MM.1S (cell line): ENCODE data around the gene RELN.

Source experiments
- DNase-seq: peaks from one replicate; pipeline ENCODE4 v3.0.0-alpha.2; 2015
- H2AFZ ChIP-seq: fragments of 300-600 bp; sonication (generic); 2 replicates; pipeline ENCODE4 v1.6.0; 2016; ENCODE audit warnings: antibody characterized with exemption, low read length
- H3F3A ChIP-seq: fragments of 300-600 bp; sonication (generic); 2 replicates; pipeline ENCODE4 v1.6.1; 2016; ENCODE audit warnings: mild to moderate bottlenecking, antibody characterized with exemption, low read length, moderate library complexity, mixed read lengths; ENCODE audit not compliant: insufficient read depth
- H3K27ac ChIP-seq: fragments of 300-600 bp; sonication (generic); 2 replicates; pipeline ENCODE4 v1.5.1; 2016; ENCODE audit warnings: mild to moderate bottlenecking, low read length
- H3K27me3 ChIP-seq: fragments of 300-600 bp; sonication (generic); replicated peaks from 2 replicates; pipeline ENCODE4 v1.6.0; 2016; ENCODE audit warnings: low read length; ENCODE audit not compliant: insufficient read depth
- H3K36me3 ChIP-seq: fragments of 300-600 bp; sonication (generic); replicated peaks from 2 replicates; pipeline ENCODE4 v1.6.1; 2016; ENCODE audit warnings: mild to moderate bottlenecking, low read length, mixed read lengths; ENCODE audit not compliant: insufficient read depth
- H3K4me1 ChIP-seq: fragments of 300-600 bp; sonication (generic); 2 replicates; pipeline ENCODE4 v1.6.1; 2016; ENCODE audit warnings: low read length, mixed read lengths
- H3K4me2 ChIP-seq: fragments of 300-600 bp; sonication (generic); 2 replicates; pipeline ENCODE4 v1.6.0; 2016; ENCODE audit warnings: low read depth, low read length
- H3K4me3 ChIP-seq: fragments of 300-600 bp; sonication (generic); 2 replicates; pipeline ENCODE4 v1.5.1; 2016; ENCODE audit warnings: low read length, mixed read lengths
- H3K79me2 ChIP-seq: fragments of 300-600 bp; sonication (generic); 2 replicates; pipeline ENCODE4 v1.6.1; 2016; ENCODE audit warnings: mixed run types, low read length, mixed read lengths
- H3K9ac ChIP-seq: fragments of 300-600 bp; sonication (generic); 2 replicates; pipeline ENCODE4 v1.6.1; 2016; ENCODE audit warnings: low read length, mixed read lengths
- H3K9me2 ChIP-seq: fragments of 300-600 bp; sonication (generic); replicated peaks from 2 replicates; pipeline ENCODE4 v1.6.1; 2016; ENCODE audit warnings: mild to moderate bottlenecking, low read length, mixed read lengths; ENCODE audit not compliant: insufficient read depth
- H3K9me3 ChIP-seq: fragments of 300-600 bp; sonication (generic); replicated peaks from 2 replicates; pipeline ENCODE4 v1.6.1; 2016; ENCODE audit warnings: mild to moderate bottlenecking, low read length, mixed read lengths; ENCODE audit not compliant: insufficient read depth
- H4K20me1 ChIP-seq: fragments of 300-600 bp; sonication (generic); 2 replicates; pipeline ENCODE4 v1.6.1; 2016; ENCODE audit warnings: mild to moderate bottlenecking, low read length, moderate library complexity, mixed read lengths; ENCODE audit not compliant: insufficient read depth
- EZH2 ChIP-seq: fragments of 300-600 bp; sonication (generic); optimal IDR thresholded peaks from 2 replicates; pipeline ENCODE3; 2017; ENCODE audit warnings: low read depth, mild to moderate bottlenecking, antibody characterized with exemption, low read length, mixed read lengths
- EZH2phosphoT487 ChIP-seq: fragments of 300-600 bp; sonication (generic); IDR thresholded peaks from 2 replicates; pipeline ENCODE4 v1.6.1; 2018; ENCODE audit warnings: antibody characterized with exemption, low read length
- TF ChIP-seq, protein P1 (sequence below): fragments of 300-600 bp; sonication (generic); IDR thresholded peaks from 2 replicates; pipeline ENCODE4 v1.5.1; 2016; ENCODE audit warnings: antibody characterized with exemption, low read length, mixed read lengths

Gene RELN

DNA sequence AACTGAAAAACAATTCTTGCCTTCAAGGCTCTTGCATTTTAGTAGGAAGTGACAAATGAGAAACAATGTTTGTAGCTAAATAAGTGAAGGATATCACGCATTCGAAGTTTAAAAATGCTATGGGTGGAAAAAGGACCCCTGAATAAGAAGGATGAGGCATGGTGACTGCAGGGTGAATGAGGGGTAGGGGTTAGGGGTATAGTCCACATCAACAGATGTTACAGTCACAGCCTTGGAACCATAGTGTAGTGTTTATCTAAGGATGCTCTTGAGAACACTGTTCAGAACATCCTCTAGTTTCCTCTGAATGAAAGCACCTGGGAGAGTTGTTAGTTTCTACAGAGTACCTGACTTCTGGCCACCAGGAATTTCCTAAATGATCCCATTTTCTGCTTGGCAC lies 157.0 kb downstream of the RELN start:
- DNase-seq = no peak
- no peak overlapping the region for H3K4me2 ChIP-seq
- no peak overlapping the region for H3K27ac ChIP-seq
- H3K9ac ChIP-seq = no peak overlapping the region
- no peaks in the 10 kb centered on the region for H4K20me1 ChIP-seq
- no peak overlapping the region for H3K4me3 ChIP-seq
- H3K9me3 ChIP-seq = no peaks in the 10 kb centered on the region
- no peak overlapping the region for H2AFZ ChIP-seq
- H3K79me2 ChIP-seq = no peaks in the 10 kb centered on the region
- no peaks in the 10 kb centered on the region for H3F3A ChIP-seq
- H3K9me2 ChIP-seq = no peaks in the 10 kb centered on the region
- TF ChIP-seq EZH2phosphoT487 (no peak), EZH2 (no peak)
- TF ChIP-seq, protein P1, sequence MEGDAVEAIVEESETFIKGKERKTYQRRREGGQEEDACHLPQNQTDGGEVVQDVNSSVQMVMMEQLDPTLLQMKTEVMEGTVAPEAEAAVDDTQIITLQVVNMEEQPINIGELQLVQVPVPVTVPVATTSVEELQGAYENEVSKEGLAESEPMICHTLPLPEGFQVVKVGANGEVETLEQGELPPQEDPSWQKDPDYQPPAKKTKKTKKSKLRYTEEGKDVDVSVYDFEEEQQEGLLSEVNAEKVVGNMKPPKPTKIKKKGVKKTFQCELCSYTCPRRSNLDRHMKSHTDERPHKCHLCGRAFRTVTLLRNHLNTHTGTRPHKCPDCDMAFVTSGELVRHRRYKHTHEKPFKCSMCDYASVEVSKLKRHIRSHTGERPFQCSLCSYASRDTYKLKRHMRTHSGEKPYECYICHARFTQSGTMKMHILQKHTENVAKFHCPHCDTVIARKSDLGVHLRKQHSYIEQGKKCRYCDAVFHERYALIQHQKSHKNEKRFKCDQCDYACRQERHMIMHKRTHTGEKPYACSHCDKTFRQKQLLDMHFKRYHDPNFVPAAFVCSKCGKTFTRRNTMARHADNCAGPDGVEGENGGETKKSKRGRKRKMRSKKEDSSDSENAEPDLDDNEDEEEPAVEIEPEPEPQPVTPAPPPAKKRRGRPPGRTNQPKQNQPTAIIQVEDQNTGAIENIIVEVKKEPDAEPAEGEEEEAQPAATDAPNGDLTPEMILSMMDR = no peak
- no peaks in the 10 kb centered on the region for H3K27me3 ChIP-seq
- no peaks in the 10 kb centered on the region for H3K36me3 ChIP-seq
- H3K4me1 ChIP-seq = peaks cover 9% of the 10 kb centered on the region

DNA sequence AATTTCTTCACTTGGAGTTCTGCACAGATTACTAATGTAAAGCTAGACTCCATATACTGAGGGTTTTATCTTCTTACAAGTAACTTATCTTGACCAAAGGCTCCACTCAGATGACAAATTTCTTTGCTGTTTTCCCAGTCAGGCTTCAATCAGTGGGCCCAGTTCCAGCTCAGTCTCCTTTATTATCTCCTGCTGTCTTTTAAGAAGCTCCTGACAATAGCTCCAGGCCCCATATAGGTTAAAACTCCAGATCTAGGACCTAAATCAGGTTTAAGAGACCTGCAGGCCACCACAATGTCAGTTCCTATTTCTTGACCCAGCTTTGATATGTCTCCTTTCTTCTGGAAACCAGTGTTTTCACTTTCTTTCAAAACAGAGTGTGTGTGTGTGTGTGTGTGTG lies 165.2 kb downstream of the RELN start:
- no peak overlapping the region for H3K27ac ChIP-seq
- H2AFZ ChIP-seq = no peak overlapping the region

DNA sequence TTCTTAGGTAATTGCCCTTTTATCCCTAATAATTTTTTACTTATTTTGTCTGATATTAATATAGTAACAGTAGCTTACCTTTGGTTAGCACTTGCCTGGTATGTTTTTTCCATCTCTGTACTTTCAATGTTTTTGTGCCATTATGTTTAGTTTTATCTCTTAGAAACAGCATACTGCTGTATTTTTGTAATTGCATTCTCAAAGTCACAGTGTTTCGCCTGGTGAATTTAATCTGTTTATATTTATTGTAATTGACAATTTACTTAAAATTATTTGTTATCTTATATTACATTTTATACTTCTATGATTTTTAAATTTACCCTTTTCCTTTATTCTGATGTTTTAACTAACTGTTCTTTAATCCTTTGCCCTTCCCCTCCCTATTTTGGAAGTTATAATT lies 166.4 kb downstream of the RELN start:
- Histone ChIP-seq H3K9ac (no peak overlapping the region), H4K20me1 (no peaks in the 10 kb centered on the region), H3K36me3 (no peaks in the 10 kb centered on the region), H2AFZ (no peak overlapping the region), H3K9me2 (no peaks in the 10 kb centered on the region), H3K79me2 (no peaks in the 10 kb centered on the region), H3K9me3 (no peaks in the 10 kb centered on the region), H3K4me3 (no peak overlapping the region), H3K27ac (no peak overlapping the region), H3K4me2 (no peak overlapping the region), H3K27me3 (no peaks in the 10 kb centered on the region), H3K4me1 (peaks cover 8% of the 10 kb centered on the region), H3F3A (no peaks in the 10 kb centered on the region)
- TF ChIP-seq EZH2 (no peak), EZH2phosphoT487 (no peak)
- TF ChIP-seq, protein P1 = no peak
- DNase-seq = no peak

More for the DNA sequence above, 165.2 kb downstream of the RELN start:
- H3K9me3 ChIP-seq = no peaks in the 10 kb centered on the region
- no peak overlapping the region for H3K4me2 ChIP-seq
- no peaks in the 10 kb centered on the region for H3K27me3 ChIP-seq
- no peaks in the 10 kb centered on the region for H3K36me3 ChIP-seq
- H3F3A ChIP-seq = no peaks in the 10 kb centered on the region
- no peak for TF ChIP-seq EZH2
- TF ChIP-seq, protein P1 = no peak
- no peak for TF ChIP-seq EZH2phosphoT487
- DNase-seq = no peak
- no peaks in the 10 kb centered on the region for H4K20me1 ChIP-seq
- no peak overlapping the region for H3K9ac ChIP-seq
- H3K9me2 ChIP-seq = no peaks in the 10 kb centered on the region
- H3K4me3 ChIP-seq = no peak overlapping the region
- H3K79me2 ChIP-seq = no peaks in the 10 kb centered on the region
- H3K4me1 ChIP-seq = peaks cover 8% of the 10 kb centered on the region
